HCT116 (cell line): ENCODE data around the gene ADAM8. TPM values are rescaled to one million over a fixed set of nuclear protein-coding genes. Genes with fewer than 3 reads are reported as not detected.

Source experiments
- ATAC-seq: fragments of 200-7000 bp; cut with Tn5 transposase; 2 replicates; pipeline ENCODE4 v1.9.1; 2020; ENCODE audit warnings: mild to moderate bottlenecking, moderate library complexity
- BruUV-seq: library from RNA; stranded (reverse); fragments of 400-500 nt; replicated peaks from 2 replicates; lab custom pipeline; 2021; lab: Mats Ljungman, UMichigan
- CTCF ChIA-PET: fragments of 300-600 bp; sonication (Branson Sonifier 250); formaldehyde crosslinking; loops from one replicate; lab custom pipeline; 2021; ENCODE audit warnings: antibody characterized with exemption; lab: Charles Lee
- POLR2A ChIA-PET: fragments of 300-600, 350-600 bp; sonication (Branson Sonifier 250); formaldehyde crosslinking; loops from one replicate; lab custom pipeline; 2021; ENCODE audit warnings: antibody characterized with exemption; lab: Charles Lee
- RAD21 ChIA-PET, 2 experiments: fragments of 300-600 bp; sonication (Branson Sonifier 250); formaldehyde crosslinking; loops; one replicate each; lab custom pipeline; 2023; ENCODE audit warnings: low total read pairs in 2 of 2; ENCODE audit not compliant: uncharacterized antibody in 2 of 2, unreplicated experiment in 2 of 2, low non-redundant PET in 1 of 2; lab: Charles Lee
- DNase-seq: peaks from one replicate; pipeline ENCODE4 v3.0.0-alpha.2; 2010; ENCODE audit warnings: low read depth, low spot score
- H2AFZ ChIP-seq: fragments of 200-600 bp; shearing (Covaris generic), sonication (generic); 2 replicates; pipeline ENCODE4 v1.6.1; 2017; ENCODE audit warnings: low read depth, mixed run types, mixed read lengths, antibody characterized with exemption, low read length; ENCODE audit not compliant: poor library complexity, severe bottlenecking
- H3K27ac ChIP-seq: 2 replicates; pipeline ENCODE4 v1.5.1; 2012; ENCODE audit warnings: low read depth, low read length
- H3K27me3 ChIP-seq: fragments of 200-600 bp; sonication (generic); 2 replicates; pipeline ENCODE4 v1.6.1; 2016; ENCODE audit warnings: mixed run types, low read length, mixed read lengths; ENCODE audit not compliant: insufficient read depth
- H3K36me3 ChIP-seq, 2 experiments: fragments of 200-500 bp in 1 of 2; fragments of 200-600 bp in 1 of 2; sonication (Bioruptor generic) in 1 of 2; sonication (generic) in 1 of 2; 2 replicates each; pipeline versions ENCODE4 v1.5.1 to v1.6.1; 2014 to 2016; ENCODE audit warnings: low read length in 2 of 2, inconsistent platforms in 1 of 2, mixed read lengths in 1 of 2, mixed run types in 1 of 2; ENCODE audit not compliant: insufficient read depth in 2 of 2, control insufficient read depth in 1 of 2
- H3K4me1 ChIP-seq, 2 experiments: fragments of 200-600 bp in 1 of 2; sonication (generic) in 1 of 2; 2 replicates each; pipeline versions ENCODE4 v1.5.1 to v1.6.1; 2012 to 2017; ENCODE audit warnings: low read length in 2 of 2, inconsistent platforms in 1 of 2, mild to moderate bottlenecking in 1 of 2, mixed read lengths in 1 of 2, mixed run types in 1 of 2, moderate library complexity in 1 of 2; ENCODE audit not compliant: insufficient read depth in 2 of 2, control insufficient read depth in 1 of 2
- H3K4me2 ChIP-seq: fragments of 200-600 bp; sonication (generic); 2 replicates; pipeline ENCODE4 v1.6.1; 2017; ENCODE audit warnings: mixed run types, low read length, mixed read lengths
- H3K4me3 ChIP-seq, 2 experiments: fragments of 200-600 bp in 1 of 2; sonication (generic) in 1 of 2; replicated peaks in 1 of 2; 2 replicates each; pipeline ENCODE4 v1.5.1; 2011 to 2016; ENCODE audit warnings: low read length in 2 of 2, control low read depth in 1 of 2, low read depth in 1 of 2, mild to moderate bottlenecking in 1 of 2, mixed read lengths in 1 of 2, mixed run types in 1 of 2
- H3K79me2 ChIP-seq: fragments of 200-600 bp; sonication (generic); 2 replicates; pipeline ENCODE4 v1.6.1; 2017; ENCODE audit warnings: mild to moderate bottlenecking, mixed run types, low read length, moderate library complexity, mixed read lengths; ENCODE audit not compliant: insufficient read depth
- H3K9ac ChIP-seq: fragments of 200-600 bp; sonication (generic); 2 replicates; pipeline ENCODE4 v1.6.1; 2016; ENCODE audit warnings: low read length, mixed read lengths
- H3K9me2 ChIP-seq: fragments of 200-600 bp; sonication (generic), shearing (Covaris generic); 2 replicates; pipeline ENCODE4 v1.6.1; 2017; ENCODE audit warnings: mixed run types, mild to moderate bottlenecking, moderate library complexity; ENCODE audit not compliant: insufficient read depth
- H3K9me3 ChIP-seq, 2 experiments: fragments of 200-500 bp in 1 of 2; fragments of 200-600 bp in 1 of 2; sonication (Bioruptor generic) in 1 of 2; sonication (generic) in 1 of 2; 2 replicates each; pipeline ENCODE4 v1.6.1; 2014 to 2017; ENCODE audit warnings: low read length in 2 of 2, mixed read lengths in 2 of 2, inconsistent platforms in 1 of 2, low read depth in 1 of 2, mild to moderate bottlenecking in 1 of 2, mixed run types in 1 of 2, moderate library complexity in 1 of 2; ENCODE audit not compliant: control insufficient read depth in 1 of 2, insufficient read depth in 1 of 2
- H4K20me1 ChIP-seq: fragments of 200-600 bp; sonication (generic), shearing (Covaris generic); 2 replicates; pipeline ENCODE4 v1.6.1; 2017; ENCODE audit warnings: mixed run types, mild to moderate bottlenecking, moderate library complexity; ENCODE audit not compliant: insufficient read depth
- CEBPB ChIP-seq: IDR thresholded peaks from 2 replicates; pipeline ENCODE4 v1.6.1; 2012; ENCODE audit warnings: low read depth
- EGR1 ChIP-seq: IDR thresholded peaks from 2 replicates; pipeline ENCODE4 v1.6.1; 2012; ENCODE audit warnings: low read depth
- EZH2phosphoT487 ChIP-seq: fragments of 200-600 bp; IDR thresholded peaks from 2 replicates; pipeline ENCODE4 v1.6.1; 2018; ENCODE audit warnings: antibody characterized with exemption, borderline replicate concordance
- FOSL1 ChIP-seq: IDR thresholded peaks from 2 replicates; pipeline ENCODE4 v1.6.1; 2012; ENCODE audit warnings: low read depth
- JUND ChIP-seq: IDR thresholded peaks from 2 replicates; pipeline ENCODE4 v1.6.1; 2012
- MAX ChIP-seq: IDR thresholded peaks from 2 replicates; pipeline ENCODE4 v1.6.1; 2012
- POLR2A ChIP-seq: IDR thresholded peaks from 2 replicates; pipeline ENCODE4 v1.7.0; 2011; ENCODE audit warnings: borderline replicate concordance; ENCODE audit not compliant: insufficient read depth, insufficient read length; ENCODE audit errors: extremely low read depth
- POLR2AphosphoS5 ChIP-seq: IDR thresholded peaks from 2 replicates; pipeline ENCODE4 v1.6.1; 2011; ENCODE audit warnings: mild to moderate bottlenecking, low read depth, low read length, moderate library complexity
- RAD21 ChIP-seq: IDR thresholded peaks from 2 replicates; pipeline ENCODE4 v1.6.1; 2012; ENCODE audit warnings: low read depth, mild to moderate bottlenecking
- REST ChIP-seq: IDR thresholded peaks from 2 replicates; pipeline ENCODE4 v1.6.1; 2012; ENCODE audit warnings: low read depth
- SP1 ChIP-seq: IDR thresholded peaks from 2 replicates; pipeline ENCODE4 v1.6.1; 2012; ENCODE audit warnings: low read depth
- SRF ChIP-seq: IDR thresholded peaks from 2 replicates; pipeline ENCODE4 v1.6.1; 2012; ENCODE audit warnings: low read depth
- TCF7L2 ChIP-seq: IDR thresholded peaks from 2 replicates; pipeline ENCODE4 v1.7.0; 2011; ENCODE audit warnings: borderline replicate concordance, inconsistent platforms; ENCODE audit not compliant: insufficient read depth, insufficient read length; ENCODE audit errors: extremely low read depth
- intact Hi-C: fragments of 100-400 bp; cut with micrococcal nuclease; formaldehyde crosslinking; loops from 2 replicates; pipeline ENCODE4 v1.10.0; 2022
- total RNA-seq: library from RNA; stranded (reverse); gene quantifications from one replicate; pipeline ENCODE4 v1.2.1, GENCODE V29; 2021; ENCODE audit not compliant: unreplicated experiment
- TF ChIP-seq, protein P1 (sequence below): IDR thresholded peaks from 2 replicates; pipeline ENCODE4 v1.6.1; 2011; ENCODE audit warnings: mild to moderate bottlenecking, low read length, moderate library complexity; ENCODE audit not compliant: insufficient replicate concordance; ENCODE audit errors: extremely low read depth

ADAM8 gene
- total RNA-seq, 1 experiment from 2014 or later: 4.1 TPM

GRCh38 chr10:133229265-133230043, 47.2 kb downstream of the ADAM8 start:
- no peak overlapping the region for H3K4me2 ChIP-seq
- ChIA-PET RAD21 (no interaction called here), POLR2A (no interaction called here), CTCF (no interaction called here)
- H2AFZ ChIP-seq: no peak overlapping the region
- no TSS peak for BruUV-seq
- H3K9me2 ChIP-seq: no peaks in the 10 kb centered on the region
- no peak overlapping the region for H3K9ac ChIP-seq
- intact Hi-C loops: no loop called here
- no peaks in the 10 kb centered on the region for H3K4me1 ChIP-seq
- no peaks in the 10 kb centered on the region for H4K20me1 ChIP-seq
- H3K36me3 ChIP-seq: no peaks in the 10 kb centered on the region
- ATAC-seq: no peak
- no peaks in the 10 kb centered on the region for H3K79me2 ChIP-seq
- no peaks in the 10 kb centered on the region for H3K27me3 ChIP-seq
- no peaks in the 10 kb centered on the region for H3K9me3 ChIP-seq
- TF ChIP-seq SRF: no peak
- TF ChIP-seq EZH2phosphoT487: no peak
- TF ChIP-seq EGR1: no peak
- no peak for TF ChIP-seq FOSL1
- no peak for TF ChIP-seq REST
- no peak overlapping the region for H3K27ac ChIP-seq
- no peak overlapping the region for H3K4me3 ChIP-seq
- DNase-seq: no peak

DNA sequence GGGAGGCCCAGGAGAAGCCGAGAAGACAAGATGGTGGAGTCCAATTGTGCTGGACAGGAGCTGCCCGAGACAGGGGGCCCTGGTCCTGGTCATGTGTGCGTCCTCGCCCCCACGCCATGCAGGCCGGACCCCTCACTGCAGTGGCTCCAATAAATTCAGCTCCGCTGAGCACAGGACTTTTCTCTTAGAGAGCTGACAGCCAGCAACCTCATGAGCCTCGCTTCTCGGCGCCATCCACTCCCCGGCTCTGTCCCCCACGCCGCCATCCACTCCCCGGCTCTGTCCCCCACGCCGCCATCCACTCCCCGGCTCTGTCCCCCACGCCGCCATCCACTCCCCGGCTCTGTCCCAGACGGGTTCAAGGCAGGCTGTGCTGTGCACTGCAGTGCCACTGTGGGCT, 49.4 kb downstream of the ADAM8 start:
- CTCF ChIA-PET: no interaction called here
- Histone ChIP-seq H3K9me3 (no peaks in the 10 kb centered on the region), H4K20me1 (no peaks in the 10 kb centered on the region), H3K79me2 (no peaks in the 10 kb centered on the region), H3K36me3 (no peaks in the 10 kb centered on the region), H3K4me1 (no peaks in the 10 kb centered on the region), H3K4me2 (no peak overlapping the region), H3K9ac (no peak overlapping the region), H3K9me2 (no peaks in the 10 kb centered on the region), H3K27me3 (no peaks in the 10 kb centered on the region), H2AFZ (no peak overlapping the region), H3K27ac (no peak overlapping the region), H3K4me3 (no peak overlapping the region)
- DNase-seq: no peak
- no TSS peak for BruUV-seq
- intact Hi-C loops: no loop called here
- RAD21 ChIA-PET: no interaction called here
- POLR2A ChIA-PET: no interaction called here
- ATAC-seq: no peak
- no peak for TF ChIP-seq POLR2AphosphoS5
- TF ChIP-seq, protein P1, sequence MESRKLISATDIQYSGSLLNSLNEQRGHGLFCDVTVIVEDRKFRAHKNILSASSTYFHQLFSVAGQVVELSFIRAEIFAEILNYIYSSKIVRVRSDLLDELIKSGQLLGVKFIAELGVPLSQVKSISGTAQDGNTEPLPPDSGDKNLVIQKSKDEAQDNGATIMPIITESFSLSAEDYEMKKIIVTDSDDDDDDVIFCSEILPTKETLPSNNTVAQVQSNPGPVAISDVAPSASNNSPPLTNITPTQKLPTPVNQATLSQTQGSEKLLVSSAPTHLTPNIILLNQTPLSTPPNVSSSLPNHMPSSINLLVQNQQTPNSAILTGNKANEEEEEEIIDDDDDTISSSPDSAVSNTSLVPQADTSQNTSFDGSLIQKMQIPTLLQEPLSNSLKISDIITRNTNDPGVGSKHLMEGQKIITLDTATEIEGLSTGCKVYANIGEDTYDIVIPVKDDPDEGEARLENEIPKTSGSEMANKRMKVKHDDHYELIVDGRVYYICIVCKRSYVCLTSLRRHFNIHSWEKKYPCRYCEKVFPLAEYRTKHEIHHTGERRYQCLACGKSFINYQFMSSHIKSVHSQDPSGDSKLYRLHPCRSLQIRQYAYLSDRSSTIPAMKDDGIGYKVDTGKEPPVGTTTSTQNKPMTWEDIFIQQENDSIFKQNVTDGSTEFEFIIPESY: no peak
- no peak for TF ChIP-seq RAD21
- no peak for TF ChIP-seq EZH2phosphoT487
- TF ChIP-seq POLR2A: no peak
- TF ChIP-seq CEBPB: no peak
- no peak for TF ChIP-seq SP1
- no peak for TF ChIP-seq JUND
- no peak for TF ChIP-seq EGR1
- no peak for TF ChIP-seq TCF7L2
- no peak for TF ChIP-seq MAX
